ENCODE data around the gene CXXC1. TPM values are rescaled to one million over a fixed set of nuclear protein-coding genes. Genes with fewer than 3 reads are reported as not detected.

Gene CXXC1
- total and polyA plus RNA-seq, 2 of the 13 experiments (the other 11 are each of a cell fraction or from before 2014, with no cell fraction given), result 32.9 to 39.0 TPM

DNA sequence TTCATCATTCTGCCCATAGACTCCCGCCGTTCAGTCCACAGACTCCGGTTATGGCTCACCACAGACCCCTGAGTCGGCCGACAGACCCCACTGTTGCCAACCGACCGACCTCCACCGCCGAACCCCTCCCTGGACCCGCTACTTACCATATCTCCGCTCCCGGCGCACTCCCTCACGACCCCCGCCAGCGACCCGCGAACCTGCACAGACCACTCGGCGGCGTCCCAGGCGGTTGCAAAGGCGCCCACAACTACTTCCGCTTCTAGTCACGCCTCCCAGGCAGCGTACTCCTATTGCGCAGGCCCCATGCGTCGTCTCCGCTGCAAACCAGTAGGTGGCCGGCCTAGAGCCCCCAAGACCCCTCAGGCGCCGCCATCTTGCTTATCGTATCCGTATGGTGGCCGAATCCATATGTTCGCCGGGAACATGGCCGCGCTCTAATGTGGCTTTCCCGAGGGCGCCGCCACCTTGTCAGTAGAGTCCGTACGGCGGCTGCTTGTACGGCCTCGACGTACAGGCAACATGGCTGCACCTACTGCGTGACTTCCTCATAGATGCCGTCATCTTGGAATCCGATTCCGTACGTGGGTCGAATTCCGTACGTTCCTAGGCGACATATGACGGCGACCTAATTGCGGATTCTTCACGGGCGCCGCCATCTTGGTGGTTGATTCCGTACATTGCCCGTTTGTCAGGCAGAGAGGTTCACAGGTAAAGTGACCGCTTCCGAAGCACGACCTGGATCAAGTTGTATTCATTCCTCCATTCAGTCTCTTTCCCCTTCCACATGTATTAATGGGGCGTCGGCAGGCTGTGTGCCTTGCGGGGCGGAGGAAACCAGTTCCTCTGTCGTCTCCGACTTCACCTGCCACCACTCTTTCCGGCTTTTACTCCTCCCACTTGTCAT is at the start of gene CXXC1 (continued):
- TF ChIP-seq, protein P1, sequence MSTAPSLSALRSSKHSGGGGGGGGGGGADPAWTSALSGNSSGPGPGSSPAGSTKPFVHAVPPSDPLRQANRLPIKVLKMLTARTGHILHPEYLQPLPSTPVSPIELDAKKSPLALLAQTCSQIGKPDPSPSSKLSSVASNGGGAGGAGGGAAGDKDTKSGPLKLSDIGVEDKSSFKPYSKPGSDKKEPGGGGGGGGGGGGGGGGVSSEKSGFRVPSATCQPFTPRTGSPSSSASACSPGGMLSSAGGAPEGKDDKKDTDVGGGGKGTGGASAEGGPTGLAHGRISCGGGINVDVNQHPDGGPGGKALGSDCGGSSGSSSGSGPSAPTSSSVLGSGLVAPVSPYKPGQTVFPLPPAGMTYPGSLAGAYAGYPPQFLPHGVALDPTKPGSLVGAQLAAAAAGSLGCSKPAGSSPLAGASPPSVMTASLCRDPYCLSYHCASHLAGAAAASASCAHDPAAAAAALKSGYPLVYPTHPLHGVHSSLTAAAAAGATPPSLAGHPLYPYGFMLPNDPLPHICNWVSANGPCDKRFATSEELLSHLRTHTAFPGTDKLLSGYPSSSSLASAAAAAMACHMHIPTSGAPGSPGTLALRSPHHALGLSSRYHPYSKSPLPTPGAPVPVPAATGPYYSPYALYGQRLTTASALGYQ (CRISPR knock-in tag; IDR thresholded peaks at IDR 0.05), result 0 out of 2 replicates have a peak, but pooled peaks have one; percentile 38
- TF ChIP-seq, protein P2, sequence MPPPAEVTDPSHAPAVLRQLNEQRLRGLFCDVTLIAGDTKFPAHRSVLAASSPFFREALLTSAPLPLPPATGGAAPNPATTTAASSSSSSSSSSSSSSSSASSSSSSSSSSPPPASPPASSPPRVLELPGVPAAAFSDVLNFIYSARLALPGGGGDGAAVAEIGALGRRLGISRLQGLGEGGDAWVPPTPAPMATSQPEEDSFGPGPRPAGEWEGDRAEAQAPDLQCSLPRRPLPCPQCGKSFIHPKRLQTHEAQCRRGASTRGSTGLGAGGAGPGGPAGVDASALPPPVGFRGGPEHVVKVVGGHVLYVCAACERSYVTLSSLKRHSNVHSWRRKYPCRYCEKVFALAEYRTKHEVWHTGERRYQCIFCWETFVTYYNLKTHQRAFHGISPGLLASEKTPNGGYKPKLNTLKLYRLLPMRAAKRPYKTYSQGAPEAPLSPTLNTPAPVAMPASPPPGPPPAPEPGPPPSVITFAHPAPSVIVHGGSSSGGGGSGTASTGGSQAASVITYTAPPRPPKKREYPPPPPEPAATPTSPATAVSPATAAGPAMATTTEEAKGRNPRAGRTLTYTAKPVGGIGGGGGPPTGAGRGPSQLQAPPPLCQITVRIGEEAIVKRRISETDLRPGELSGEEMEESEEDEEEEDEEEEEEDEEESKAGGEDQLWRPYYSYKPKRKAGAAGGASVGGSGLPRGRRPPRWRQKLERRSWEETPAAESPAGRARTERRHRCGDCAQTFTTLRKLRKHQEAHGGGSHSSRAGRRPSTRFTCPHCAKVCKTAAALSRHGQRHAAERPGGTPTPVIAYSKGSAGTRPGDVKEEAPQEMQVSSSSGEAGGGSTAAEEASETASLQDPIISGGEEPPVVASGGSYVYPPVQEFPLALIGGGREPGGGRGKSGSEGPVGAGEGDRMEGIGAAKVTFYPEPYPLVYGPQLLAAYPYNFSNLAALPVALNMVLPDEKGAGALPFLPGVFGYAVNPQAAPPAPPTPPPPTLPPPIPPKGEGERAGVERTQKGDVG (CRISPR knock-in tag; IDR thresholded peaks at IDR 0.05; ENCODE audit: borderline replicate concordance), result 0 out of 2 replicates have a peak, but pooled peaks have one; percentile 9
- TF ChIP-seq HNF4A (CRISPR knock-in tag; IDR thresholded peaks at IDR 0.05) (no peak), KDM3A (CRISPR knock-in tag; IDR thresholded peaks at IDR 0.05; ENCODE audit: low read depth) (no peak; the same call in 1 of the 2 replicates), ELF1 (CRISPR knock-in tag; IDR thresholded peaks at IDR 0.05) (peak; percentile 90), GTF3A (CRISPR knock-in tag; conservative IDR thresholded peaks at IDR 0.05) (no peak), LCORL (IDR thresholded peaks at IDR 0.05) (no peak), LCORL (CRISPR knock-in tag; IDR thresholded peaks at IDR 0.05) (no peak), ZNF761 (CRISPR knock-in tag; conservative IDR thresholded peaks at IDR 0.05) (no peak), ZC3H13 (CRISPR knock-in tag; IDR thresholded peaks at IDR 0.05) (no peak), ZNF430 (CRISPR knock-in tag; IDR thresholded peaks at IDR 0.05) (peak; percentile 41), HNRNPUL1 (IDR thresholded peaks at IDR 0.05; ENCODE audit: low read depth, low read length) (no peak)
- TF ChIP-seq, protein P3, sequence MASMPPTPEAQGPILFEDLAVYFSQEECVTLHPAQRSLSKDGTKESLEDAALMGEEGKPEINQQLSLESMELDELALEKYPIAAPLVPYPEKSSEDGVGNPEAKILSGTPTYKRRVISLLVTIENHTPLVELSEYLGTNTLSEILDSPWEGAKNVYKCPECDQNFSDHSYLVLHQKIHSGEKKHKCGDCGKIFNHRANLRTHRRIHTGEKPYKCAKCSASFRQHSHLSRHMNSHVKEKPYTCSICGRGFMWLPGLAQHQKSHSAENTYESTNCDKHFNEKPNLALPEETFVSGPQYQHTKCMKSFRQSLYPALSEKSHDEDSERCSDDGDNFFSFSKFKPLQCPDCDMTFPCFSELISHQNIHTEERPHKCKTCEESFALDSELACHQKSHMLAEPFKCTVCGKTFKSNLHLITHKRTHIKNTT (CRISPR knock-in tag; IDR thresholded peaks at IDR 0.05), result no peak
- TF ChIP-seq, protein P4, sequence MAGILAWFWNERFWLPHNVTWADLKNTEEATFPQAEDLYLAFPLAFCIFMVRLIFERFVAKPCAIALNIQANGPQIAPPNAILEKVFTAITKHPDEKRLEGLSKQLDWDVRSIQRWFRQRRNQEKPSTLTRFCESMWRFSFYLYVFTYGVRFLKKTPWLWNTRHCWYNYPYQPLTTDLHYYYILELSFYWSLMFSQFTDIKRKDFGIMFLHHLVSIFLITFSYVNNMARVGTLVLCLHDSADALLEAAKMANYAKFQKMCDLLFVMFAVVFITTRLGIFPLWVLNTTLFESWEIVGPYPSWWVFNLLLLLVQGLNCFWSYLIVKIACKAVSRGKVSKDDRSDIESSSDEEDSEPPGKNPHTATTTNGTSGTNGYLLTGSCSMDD (CRISPR knock-in tag; IDR thresholded peaks at IDR 0.05), result no peak
- TF ChIP-seq, protein P5, sequence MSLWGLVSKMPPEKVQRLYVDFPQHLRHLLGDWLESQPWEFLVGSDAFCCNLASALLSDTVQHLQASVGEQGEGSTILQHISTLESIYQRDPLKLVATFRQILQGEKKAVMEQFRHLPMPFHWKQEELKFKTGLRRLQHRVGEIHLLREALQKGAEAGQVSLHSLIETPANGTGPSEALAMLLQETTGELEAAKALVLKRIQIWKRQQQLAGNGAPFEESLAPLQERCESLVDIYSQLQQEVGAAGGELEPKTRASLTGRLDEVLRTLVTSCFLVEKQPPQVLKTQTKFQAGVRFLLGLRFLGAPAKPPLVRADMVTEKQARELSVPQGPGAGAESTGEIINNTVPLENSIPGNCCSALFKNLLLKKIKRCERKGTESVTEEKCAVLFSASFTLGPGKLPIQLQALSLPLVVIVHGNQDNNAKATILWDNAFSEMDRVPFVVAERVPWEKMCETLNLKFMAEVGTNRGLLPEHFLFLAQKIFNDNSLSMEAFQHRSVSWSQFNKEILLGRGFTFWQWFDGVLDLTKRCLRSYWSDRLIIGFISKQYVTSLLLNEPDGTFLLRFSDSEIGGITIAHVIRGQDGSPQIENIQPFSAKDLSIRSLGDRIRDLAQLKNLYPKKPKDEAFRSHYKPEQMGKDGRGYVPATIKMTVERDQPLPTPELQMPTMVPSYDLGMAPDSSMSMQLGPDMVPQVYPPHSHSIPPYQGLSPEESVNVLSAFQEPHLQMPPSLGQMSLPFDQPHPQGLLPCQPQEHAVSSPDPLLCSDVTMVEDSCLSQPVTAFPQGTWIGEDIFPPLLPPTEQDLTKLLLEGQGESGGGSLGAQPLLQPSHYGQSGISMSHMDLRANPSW (CRISPR knock-in tag; IDR thresholded peaks at IDR 0.05; ENCODE audit: borderline replicate concordance), result 0 out of 2 replicates have a peak, but pooled peaks have one; percentile 39
